Pancreas (tissue), 10 donors: Measurements from ENCODE around the gene FSD1. TPM values are rescaled to one million over a fixed set of nuclear protein-coding genes. Genes with fewer than 3 reads are reported as not detected.
A peak's percentile ranks its signal among the peaks of the same experiment; 100 is the strongest.

Source experiments
- ATAC-seq, 4 donors: fragments of 200-7000 bp; cut with Tn5 transposase; one replicate each; pipeline versions ENCODE4 v1.8.0 to v1.9.1; 2020; ENCODE audit warnings: mild to moderate bottlenecking in 4 of 4, moderate library complexity in 4 of 4
- DNase-seq, 6 donors: peaks; one replicate each; pipeline ENCODE4 v3.0.0-alpha.2; 2020
- FAIRE-seq: peaks from 2 replicates; lab custom pipeline; 2012; peaks lifted over from hg19 to GRCh38; lab: Jason Lieb, UNC
- H3K27ac ChIP-seq, 4 donors: fragments of 200-600 bp; sonication (generic); 1 replicate in 3 of 4; 2 replicates in 1 of 4; pipeline versions ENCODE4 v1.5.0 to v1.8.0; 2020
- H3K27me3 ChIP-seq, 4 donors: fragments of 200-600 bp; one replicate each; pipeline ENCODE4 v1.8.0; 2021
- H3K36me3 ChIP-seq, 3 donors: fragments of 200-600 bp; sonication (generic) in 1 of 3; one replicate each; pipeline versions ENCODE4 v1.5.0 to v1.8.0; 2020 to 2021
- H3K4me1 ChIP-seq, 3 donors: fragments of 200-600 bp; one replicate each; pipeline ENCODE4 v1.8.0; 2021
- H3K4me3 ChIP-seq, 4 donors: fragments of 200-600 bp; sonication (generic) in 2 of 4; one replicate each; pipeline versions ENCODE4 v1.5.0 to v1.8.0; 2020 to 2021
- H3K9me3 ChIP-seq, 4 donors: fragments of 200-600 bp; one replicate each; pipeline ENCODE4 v1.8.0; 2021
- WGBS, 2 donors: extraction: QIAGEN DNeasy Blood & Tissue Kit; methylation state at CpG; one replicate each; pipeline ENCODE4 v1.1.7; 2013; 5-methylcytosine and 5-hydroxymethylcytosine counted together
- intact Hi-C, 3 donors: fragments of 100-400 bp; cut with DNase I; formaldehyde crosslinking; loops; one replicate each; pipeline versions ENCODE4 v1.11.1 to v1.14.2; 2022
- polyA plus RNA-seq, 2 donors: library from polyadenylated mRNA; stranded (reverse); fragments of 200-250 nt; gene quantifications; one replicate each; pipeline ENCODE4 v1.2.3, GENCODE V29; 2013
- total RNA-seq, 6 donors: library from RNA; stranded (reverse); fragmentation: NEBNext Ultra II Directional in 4 of 6; extraction: Animal tissue kit (Norgen Biotek cat#: 25700) in 4 of 6; gene quantifications; one replicate each; pipeline versions ENCODE4 v1.2.1 to v1.2.4, GENCODE V29; 2021 to 2023
- TF ChIP-seq, protein P1 (sequence below), 4 donors: fragments of 200-600 bp; sonication (generic) in 3 of 4; IDR thresholded peaks; one replicate each; pipeline versions ENCODE4 v1.5.0 to v1.8.0; 2021; ENCODE audit warnings: antibody characterized with exemption in 4 of 4
- donor health status: healthy with polysubstance abuse.
- donor health status: DM: no; HTN: no; CAD: no; lungs with moderate emphysema.
- donor health status: DM: no; HTN: no; CAD: no.
- donor health status: control.
- donor health status: control.
- donor health status: Bipolar disorder and iron deficiency.
- donor health status: DM: yes; HTN: yes; CAD: no.
- donor health status: DM: no; HTN: no; CAD: no.
- donor health status: DM: no; HTN: no; CAD: no.
- donor health status: DM: yes; HTN: yes; CAD: no.

FSD1 gene
- total and polyA plus RNA-seq, 8 donors = 0.21 to 0.50 TPM; not detected in 6

DNA sequence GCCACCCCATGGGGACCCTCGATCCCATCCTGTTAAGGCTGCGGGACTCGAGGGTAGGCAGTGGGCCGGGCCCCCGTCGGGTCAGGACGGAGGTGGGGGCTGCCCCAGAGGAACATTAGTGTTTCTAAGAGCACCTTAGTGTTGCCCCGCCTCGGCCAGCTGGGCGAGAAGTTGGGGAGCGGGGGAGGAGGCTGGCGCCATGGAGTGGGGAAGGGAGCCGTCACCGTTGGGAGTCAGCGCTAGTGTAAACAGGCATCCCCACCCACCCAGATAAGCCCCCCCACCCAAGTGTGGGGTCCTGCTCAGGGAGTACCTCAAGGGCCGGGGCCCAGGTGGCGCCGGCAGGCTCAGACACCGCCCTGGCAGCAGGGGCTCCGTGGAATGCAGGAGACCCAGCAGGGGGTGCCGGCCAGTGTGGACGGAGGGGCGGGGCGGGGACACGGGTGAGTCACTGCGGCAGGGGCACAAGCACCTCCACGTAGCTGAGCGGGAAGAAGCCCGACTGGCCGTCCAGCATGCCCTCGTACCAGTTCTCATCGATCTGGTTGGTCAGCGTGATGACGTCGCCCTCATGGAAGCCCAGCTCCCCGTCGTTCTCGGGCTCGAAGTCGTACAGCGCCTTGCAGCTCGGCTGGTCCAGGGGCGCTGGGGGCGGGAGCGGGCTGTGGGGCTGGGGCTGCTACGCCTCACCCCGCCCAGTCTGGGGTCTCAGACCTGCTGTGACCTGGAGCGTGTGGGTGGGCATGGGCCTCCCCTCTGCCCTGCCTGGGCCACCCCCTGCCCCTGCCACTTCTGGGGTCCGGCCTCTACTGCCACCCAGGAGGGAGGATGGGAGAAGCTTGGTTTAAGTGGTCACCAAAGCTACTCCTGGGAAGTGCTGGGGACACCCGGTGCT is 57.0 kb downstream of the FSD1 start:
- FAIRE-seq (no peak), ATAC-seq (no peak), DNase-seq (peak in 2 of 6 donors; percentile 12 to 42)
- Histone ChIP-seq H3K27ac (no peak overlapping the region), H3K4me1 (no peaks in the 10 kb centered on the region), H3K4me3 (no peak overlapping the region), H3K36me3 (peaks cover 7 to 61% (median 30%) of the 10 kb centered on the region in 3 donors), H3K9me3 (no peaks in the 10 kb centered on the region), H3K27me3 (no peaks in the 10 kb centered on the region)
- intact Hi-C loops = no loop called here
- TF ChIP-seq, protein P1, sequence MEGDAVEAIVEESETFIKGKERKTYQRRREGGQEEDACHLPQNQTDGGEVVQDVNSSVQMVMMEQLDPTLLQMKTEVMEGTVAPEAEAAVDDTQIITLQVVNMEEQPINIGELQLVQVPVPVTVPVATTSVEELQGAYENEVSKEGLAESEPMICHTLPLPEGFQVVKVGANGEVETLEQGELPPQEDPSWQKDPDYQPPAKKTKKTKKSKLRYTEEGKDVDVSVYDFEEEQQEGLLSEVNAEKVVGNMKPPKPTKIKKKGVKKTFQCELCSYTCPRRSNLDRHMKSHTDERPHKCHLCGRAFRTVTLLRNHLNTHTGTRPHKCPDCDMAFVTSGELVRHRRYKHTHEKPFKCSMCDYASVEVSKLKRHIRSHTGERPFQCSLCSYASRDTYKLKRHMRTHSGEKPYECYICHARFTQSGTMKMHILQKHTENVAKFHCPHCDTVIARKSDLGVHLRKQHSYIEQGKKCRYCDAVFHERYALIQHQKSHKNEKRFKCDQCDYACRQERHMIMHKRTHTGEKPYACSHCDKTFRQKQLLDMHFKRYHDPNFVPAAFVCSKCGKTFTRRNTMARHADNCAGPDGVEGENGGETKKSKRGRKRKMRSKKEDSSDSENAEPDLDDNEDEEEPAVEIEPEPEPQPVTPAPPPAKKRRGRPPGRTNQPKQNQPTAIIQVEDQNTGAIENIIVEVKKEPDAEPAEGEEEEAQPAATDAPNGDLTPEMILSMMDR (IDR thresholded peaks at IDR 0.05) = no peak
- 91 to 94% methylated on average over 48 to 50 of the region's 50 CpGs for WGBS, 2 donors

DNA sequence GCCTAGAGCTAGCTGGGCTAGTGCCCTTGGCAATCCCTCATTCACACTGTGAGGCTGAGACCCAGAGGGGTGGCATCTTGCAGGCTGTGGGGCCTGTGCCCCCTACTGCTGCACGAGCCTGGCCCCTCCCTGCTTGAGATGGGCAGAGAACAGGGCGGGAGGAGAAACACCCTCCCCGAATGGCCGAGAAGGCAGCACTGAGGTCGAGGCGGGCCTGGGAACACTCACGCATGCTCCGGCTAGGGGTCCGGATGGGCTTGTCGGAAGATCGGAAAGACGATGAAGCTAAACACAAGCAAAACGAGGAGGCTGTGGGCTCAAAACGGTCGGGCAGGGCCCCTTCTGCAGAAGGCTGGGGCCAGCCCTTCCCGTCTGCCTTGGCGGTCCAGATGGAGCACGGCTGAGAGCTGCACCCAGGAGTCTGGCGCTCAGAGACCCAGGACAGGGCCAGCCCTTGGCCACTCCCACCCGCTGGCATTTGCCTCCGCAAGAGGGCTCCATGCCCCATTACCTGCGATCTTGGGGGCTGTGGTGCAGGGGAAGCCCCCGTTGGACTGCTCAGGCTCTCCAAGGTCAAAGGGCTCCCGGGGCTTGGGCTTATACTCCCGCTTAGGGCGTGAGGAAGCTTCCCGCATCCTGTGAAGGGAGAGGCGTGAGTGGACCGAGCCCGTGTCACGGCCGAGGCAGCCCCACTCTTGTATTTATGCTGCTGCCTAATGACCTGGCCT is 57.9 kb downstream of the FSD1 start:
- DNase-seq (peak in 1 of 6 donors; percentile 17), ATAC-seq (no peak), FAIRE-seq (no peak)
- intact Hi-C loops = no loop called here
- TF ChIP-seq, protein P1 (IDR thresholded peaks at IDR 0.05) = no peak
- 89 to 94% methylated on average over 32 of the region's 32 CpGs for WGBS, 2 donors
- no peak overlapping the region for H3K4me3 ChIP-seq
- no peaks in the 10 kb centered on the region for H3K4me1 ChIP-seq
- no peak overlapping the region for H3K27ac ChIP-seq
- peaks cover 7 to 61% (median 30%) of the 10 kb centered on the region in 3 donors for H3K36me3 ChIP-seq
- H3K27me3 ChIP-seq = no peaks in the 10 kb centered on the region
- H3K9me3 ChIP-seq = no peaks in the 10 kb centered on the region

DNA sequence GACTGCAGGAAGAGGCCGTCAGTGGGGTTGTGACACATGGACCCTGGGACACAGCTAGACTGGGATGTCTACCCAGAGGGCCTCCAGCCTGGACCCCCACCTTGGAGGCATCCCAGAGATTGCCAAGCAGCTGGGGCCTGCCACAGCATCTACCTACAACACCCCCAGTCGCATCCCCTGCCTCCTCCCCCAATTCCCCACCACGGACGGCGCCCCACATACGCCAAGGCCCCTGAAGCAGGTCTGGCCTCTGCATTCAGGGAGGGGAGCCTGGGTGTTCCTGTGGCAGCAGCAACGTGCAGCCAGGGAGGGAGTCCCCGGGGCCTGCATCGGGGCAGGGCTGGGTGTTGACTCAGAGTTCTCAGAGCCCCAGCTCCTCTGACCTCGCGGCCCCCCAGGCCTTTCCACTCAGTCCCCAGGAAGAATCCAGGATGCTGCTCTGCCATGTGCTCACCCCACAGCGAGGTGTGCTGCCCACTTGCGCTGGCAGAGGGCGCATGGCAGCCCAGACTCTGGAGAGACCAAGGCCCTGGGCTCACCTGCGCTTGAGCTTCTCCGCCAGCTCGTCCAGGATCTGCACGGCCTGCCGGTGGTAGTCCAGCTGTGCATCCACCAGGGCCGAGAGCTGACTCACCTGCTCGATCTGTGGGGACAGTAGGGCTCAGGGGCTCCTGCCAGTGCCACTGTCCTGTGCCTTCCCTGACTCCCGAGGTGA is 58.6 kb downstream of the FSD1 start:
- TF ChIP-seq, protein P1 (IDR thresholded peaks at IDR 0.05) = no peak
- ATAC-seq = peak in 2 of 4 donors; percentile 11
- Histone ChIP-seq H3K36me3 (peaks cover 7 to 61% (median 30%) of the 10 kb centered on the region in 3 donors), H3K4me3 (no peak overlapping the region), H3K9me3 (no peaks in the 10 kb centered on the region), H3K27ac (no peak overlapping the region), H3K27me3 (no peaks in the 10 kb centered on the region), H3K4me1 (peaks cover 0 to under 1% (median 0%) of the 10 kb centered on the region in 3 donors)
- 85% methylated on average over 22 of the region's 22 CpGs for WGBS, 2 donors
- DNase-seq = peak in 2 of 6 donors; percentile 4 to 14
- intact Hi-C loops = no loop called here
- FAIRE-seq = no peak

DNA sequence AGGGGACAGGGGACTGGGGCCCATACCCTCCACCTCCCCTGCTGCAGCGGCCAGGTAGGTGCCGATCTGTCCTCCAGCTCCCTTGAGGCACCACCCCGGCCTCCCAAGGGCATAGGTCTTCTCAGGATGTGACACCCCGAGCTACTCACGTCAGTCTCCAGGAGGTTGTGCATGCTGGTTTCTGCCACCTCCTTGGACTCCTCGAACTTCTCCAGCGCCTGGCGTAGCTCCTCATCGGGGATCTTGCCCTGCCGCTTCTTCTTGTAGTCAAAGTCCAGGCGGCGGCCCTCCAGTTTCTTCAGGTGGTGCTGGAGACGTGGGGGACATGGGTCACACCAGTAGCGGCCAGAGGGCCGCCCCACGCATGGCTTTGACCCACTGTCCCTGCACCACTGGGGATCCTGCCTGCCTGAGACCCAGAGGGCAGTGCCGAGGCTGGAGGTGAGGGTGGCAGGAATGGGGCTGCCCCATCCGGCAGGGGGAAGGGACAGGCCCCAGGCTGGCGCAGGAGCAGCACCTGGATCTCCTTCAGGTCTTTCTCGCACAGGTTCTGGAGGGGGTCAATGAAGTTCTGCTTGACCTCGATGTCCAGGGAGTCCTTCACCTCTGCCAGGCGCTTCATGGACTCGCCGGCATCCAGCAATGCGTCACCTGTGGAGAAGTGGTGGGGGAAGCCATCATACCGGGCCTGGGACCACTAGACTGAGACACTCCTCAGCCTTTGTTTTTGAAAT is 59.3 kb downstream of the FSD1 start:
- 87 to 90% methylated on average over 26 of the region's 26 CpGs for WGBS, 2 donors
- Histone ChIP-seq H3K27me3 (no peaks in the 10 kb centered on the region), H3K4me1 (peaks cover 0 to 8% (median 0%) of the 10 kb centered on the region in 3 donors), H3K4me3 (no peak overlapping the region), H3K36me3 (peaks cover 7 to 56% (median 30%) of the 10 kb centered on the region in 3 donors), H3K9me3 (no peaks in the 10 kb centered on the region), H3K27ac (no peak overlapping the region)
- peak in 1 of 6 donors; percentile 13 for DNase-seq
- TF ChIP-seq, protein P1 (IDR thresholded peaks at IDR 0.05) = no peak
- intact Hi-C loops = no loop called here
- ATAC-seq = no peak
- FAIRE-seq = no peak
